OCI-LY7 (cell line): ENCODE measurements around the gene PIEZO2. TPM values are rescaled to one million over a fixed set of nuclear protein-coding genes. Genes with fewer than 3 reads are reported as not detected.

Experiments
- BruUV-seq: library from RNA; stranded (reverse); fragments of 400-500 nt; replicated peaks from 2 replicates; lab custom pipeline; 2021; lab: Mats Ljungman, UMichigan
- CTCF ChIA-PET: fragments of 300-600 bp; sonication (Branson Sonifier 250); formaldehyde crosslinking; loops from one replicate; lab custom pipeline; 2022; ENCODE audit warnings: antibody characterized with exemption; ENCODE audit not compliant: unreplicated experiment; lab: Charles Lee
- POLR2A ChIA-PET: fragments of 300-600 bp; sonication (Branson Sonifier 250); formaldehyde crosslinking; loops from one replicate; lab custom pipeline; 2022; ENCODE audit warnings: antibody characterized with exemption; lab: Charles Lee
- DNase-seq: peaks from one replicate; pipeline ENCODE4 v3.0.0-alpha.2; 2015; ENCODE audit warnings: low spot score
- H2AFZ ChIP-seq: fragments of 200-600 bp; sonication (generic), shearing (Covaris generic); 2 replicates; pipeline ENCODE4 v1.6.1; 2014; ENCODE audit warnings: mild to moderate bottlenecking, antibody characterized with exemption, low read length, moderate library complexity
- H3K27ac ChIP-seq: fragments of 200-600 bp; sonication (generic); 2 replicates; pipeline ENCODE4 v1.5.1; 2014; ENCODE audit warnings: mixed run types, low read depth, mild to moderate bottlenecking, moderate library complexity, low read length, inconsistent platforms; ENCODE audit not compliant: poor library complexity, severe bottlenecking
- H3K36me3 ChIP-seq: fragments of 200-600 bp; sonication (generic); 2 replicates; pipeline ENCODE4 v1.6.1; 2014; ENCODE audit warnings: mild to moderate bottlenecking, antibody characterized with exemption, low read length, moderate library complexity, mixed read lengths; ENCODE audit not compliant: insufficient read depth
- H3K4me1 ChIP-seq: fragments of 200-600 bp; sonication (generic); 2 replicates; pipeline ENCODE4 v1.5.1; 2014; ENCODE audit warnings: mild to moderate bottlenecking, low read length; ENCODE audit not compliant: insufficient read depth, poor library complexity, severe bottlenecking
- H3K4me2 ChIP-seq: fragments of 200-600 bp; sonication (generic); 2 replicates; pipeline ENCODE4 v1.6.1; 2014; ENCODE audit warnings: mild to moderate bottlenecking, low read length
- H3K4me3 ChIP-seq: fragments of 200-600 bp; sonication (generic); 2 replicates; pipeline ENCODE4 v1.5.1; 2014; ENCODE audit warnings: mild to moderate bottlenecking, low read depth, low read length; ENCODE audit not compliant: poor library complexity, severe bottlenecking
- H3K79me2 ChIP-seq: fragments of 200-600 bp; sonication (generic); 2 replicates; pipeline ENCODE4 v1.6.1; 2016; ENCODE audit warnings: low read depth, mild to moderate bottlenecking, low read length, moderate library complexity, mixed read lengths; ENCODE audit not compliant: insufficient read depth
- H3K9me2 ChIP-seq: fragments of 200-600 bp; sonication (generic); 2 replicates; pipeline ENCODE4 v1.6.1; 2016; ENCODE audit warnings: mild to moderate bottlenecking, low read length, mixed read lengths; ENCODE audit not compliant: insufficient read depth
- H3K9me3 ChIP-seq: fragments of 200-600 bp; sonication (generic); 2 replicates; pipeline ENCODE4 v1.6.1; 2014; ENCODE audit warnings: mild to moderate bottlenecking, mixed run types, low read length, mixed read lengths
- H4K20me1 ChIP-seq: fragments of 200-600 bp; sonication (generic); 2 replicates; pipeline ENCODE4 v1.6.1; 2014; ENCODE audit warnings: mild to moderate bottlenecking, antibody characterized with exemption, low read length, moderate library complexity, mixed read lengths; ENCODE audit not compliant: insufficient read depth
- EZH2phosphoT487 ChIP-seq: fragments of 200-600 bp; sonication (generic); IDR thresholded peaks from 2 replicates; pipeline ENCODE4 v1.6.1; 2018; ENCODE audit warnings: low read depth, borderline replicate concordance, mild to moderate bottlenecking, mixed run types, antibody characterized with exemption, low read length, moderate library complexity, mixed read lengths
- intact Hi-C: fragments of 100-400 bp; cut with micrococcal nuclease; formaldehyde crosslinking; loops from one replicate; pipeline ENCODE4 v1.10.0; 2022; ENCODE audit not compliant: unreplicated experiment
- total RNA-seq, 2 experiments: library from RNA; depleted of rRNA in 1 of 2; stranded (reverse); fragments of >200 nt in 1 of 2; shearing (Covaris generic) in 1 of 2; gene quantifications; 2 replicates each; pipeline ENCODE4 v1.2.3, GENCODE V29; 2014 to 2022
- TF ChIP-seq, protein P1 (sequence below): fragments of 200-600 bp; sonication (generic); conservative IDR thresholded peaks from 2 replicates; pipeline ENCODE4 v1.5.1; 2014; ENCODE audit warnings: mild to moderate bottlenecking, antibody characterized with exemption, low read length, moderate library complexity, mixed read lengths

The PIEZO2 gene
- total RNA-seq, 2 experiments from 2014 or later: 0.95 to 3.3 TPM

DNA sequence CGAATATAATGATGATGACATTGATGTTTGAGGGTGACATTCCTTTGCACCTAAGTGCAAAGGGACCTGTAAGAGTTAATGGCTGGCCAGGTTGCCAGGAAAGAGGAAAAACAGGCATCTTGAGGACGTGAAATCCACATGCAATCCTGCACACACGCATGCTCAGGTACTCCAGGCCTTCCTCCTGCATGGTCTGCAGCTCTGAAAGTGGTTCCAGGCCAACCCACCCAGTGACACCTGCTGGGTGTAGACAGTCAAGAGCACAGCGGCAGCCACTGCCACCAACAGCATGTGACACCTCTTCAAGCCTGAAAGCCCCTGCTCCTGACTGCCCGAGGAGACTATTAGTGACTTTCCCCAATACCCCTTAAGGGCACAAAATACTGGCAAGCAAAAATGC lies 101.6 kb downstream of the PIEZO2 start:
- H3K4me2 ChIP-seq: no peak overlapping the region
- CTCF ChIA-PET: no interaction called here
- intact Hi-C loops: no loop called here

DNA sequence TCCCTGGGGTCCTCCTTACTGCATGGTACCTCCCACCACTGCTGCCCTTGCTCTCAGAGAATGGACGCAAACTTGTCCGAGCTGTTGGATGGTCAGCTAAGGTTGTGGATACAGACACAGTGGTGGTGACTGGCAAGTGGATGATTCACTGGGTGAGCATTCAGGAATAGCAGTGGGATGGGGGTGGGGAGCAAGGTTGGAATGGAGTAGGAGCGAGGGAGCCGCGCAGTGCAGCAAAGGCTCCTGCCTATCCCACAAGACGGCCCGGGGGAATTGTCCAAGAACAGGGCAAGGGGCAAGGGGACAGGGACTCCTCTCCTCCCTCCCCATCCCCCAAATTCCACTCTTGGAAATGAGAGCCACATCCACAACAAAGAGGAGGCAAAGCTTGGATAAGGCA lies 102.2 kb downstream of the PIEZO2 start:
- Histone ChIP-seq H3K27ac (no peak overlapping the region), H3K4me2 (no peak overlapping the region), H3K4me1 (no peaks in the 10 kb centered on the region), H4K20me1 (no peaks in the 10 kb centered on the region), H3K36me3 (no peaks in the 10 kb centered on the region), H3K9me2 (no peaks in the 10 kb centered on the region), H2AFZ (no peak overlapping the region), H3K79me2 (no peaks in the 10 kb centered on the region), H3K4me3 (no peak overlapping the region), H3K9me3 (no peaks in the 10 kb centered on the region)
- POLR2A ChIA-PET: no interaction called here
- BruUV-seq: no TSS peak
- no peak for DNase-seq
- CTCF ChIA-PET: no interaction called here
- no peak for TF ChIP-seq EZH2phosphoT487
- TF ChIP-seq, protein P1, sequence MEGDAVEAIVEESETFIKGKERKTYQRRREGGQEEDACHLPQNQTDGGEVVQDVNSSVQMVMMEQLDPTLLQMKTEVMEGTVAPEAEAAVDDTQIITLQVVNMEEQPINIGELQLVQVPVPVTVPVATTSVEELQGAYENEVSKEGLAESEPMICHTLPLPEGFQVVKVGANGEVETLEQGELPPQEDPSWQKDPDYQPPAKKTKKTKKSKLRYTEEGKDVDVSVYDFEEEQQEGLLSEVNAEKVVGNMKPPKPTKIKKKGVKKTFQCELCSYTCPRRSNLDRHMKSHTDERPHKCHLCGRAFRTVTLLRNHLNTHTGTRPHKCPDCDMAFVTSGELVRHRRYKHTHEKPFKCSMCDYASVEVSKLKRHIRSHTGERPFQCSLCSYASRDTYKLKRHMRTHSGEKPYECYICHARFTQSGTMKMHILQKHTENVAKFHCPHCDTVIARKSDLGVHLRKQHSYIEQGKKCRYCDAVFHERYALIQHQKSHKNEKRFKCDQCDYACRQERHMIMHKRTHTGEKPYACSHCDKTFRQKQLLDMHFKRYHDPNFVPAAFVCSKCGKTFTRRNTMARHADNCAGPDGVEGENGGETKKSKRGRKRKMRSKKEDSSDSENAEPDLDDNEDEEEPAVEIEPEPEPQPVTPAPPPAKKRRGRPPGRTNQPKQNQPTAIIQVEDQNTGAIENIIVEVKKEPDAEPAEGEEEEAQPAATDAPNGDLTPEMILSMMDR: no peak
- intact Hi-C loops: no loop called here

More for the DNA sequence above, 101.6 kb downstream of the PIEZO2 start:
- no TSS peak for BruUV-seq
- H3K4me1 ChIP-seq: no peaks in the 10 kb centered on the region
- H4K20me1 ChIP-seq: no peaks in the 10 kb centered on the region
- TF ChIP-seq, protein P1: no peak
- no peak for TF ChIP-seq EZH2phosphoT487
- POLR2A ChIA-PET: no interaction called here
- H3K4me3 ChIP-seq: no peak overlapping the region
- H3K27ac ChIP-seq: no peak overlapping the region
- no peak for DNase-seq
- H3K9me2 ChIP-seq: no peaks in the 10 kb centered on the region
- H2AFZ ChIP-seq: no peak overlapping the region
- H3K9me3 ChIP-seq: no peaks in the 10 kb centered on the region
- no peaks in the 10 kb centered on the region for H3K79me2 ChIP-seq
- H3K36me3 ChIP-seq: no peaks in the 10 kb centered on the region

DNA sequence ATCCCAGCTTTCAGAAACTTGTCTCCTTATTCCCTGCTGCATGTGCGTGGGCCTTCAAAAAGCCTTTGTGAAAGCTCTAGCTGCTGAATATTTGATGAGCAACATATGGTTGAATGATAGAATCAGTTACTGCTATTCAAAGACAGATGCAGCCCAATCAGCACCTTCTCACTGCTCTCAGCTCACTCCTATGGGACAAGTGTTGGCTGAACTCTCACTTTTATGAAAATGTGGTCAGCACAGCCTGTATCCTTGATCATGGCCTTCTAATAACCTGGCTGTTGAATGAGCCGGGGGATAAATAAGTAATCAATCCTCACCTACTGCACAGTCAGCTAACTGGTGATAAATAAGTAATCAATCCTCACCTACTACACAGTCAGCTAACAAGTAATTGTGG lies 103.2 kb downstream of the PIEZO2 start:
- no peak overlapping the region for H3K4me3 ChIP-seq
- H3K4me1 ChIP-seq: no peaks in the 10 kb centered on the region
- no TSS peak for BruUV-seq
- ChIA-PET POLR2A (no interaction called here), CTCF (no interaction called here)
- H3K9me3 ChIP-seq: no peaks in the 10 kb centered on the region
- no peaks in the 10 kb centered on the region for H4K20me1 ChIP-seq
- intact Hi-C loops: no loop called here
- H3K9me2 ChIP-seq: no peaks in the 10 kb centered on the region
- no peaks in the 10 kb centered on the region for H3K36me3 ChIP-seq
- H3K79me2 ChIP-seq: no peaks in the 10 kb centered on the region
- H3K4me2 ChIP-seq: no peak overlapping the region
- H2AFZ ChIP-seq: no peak overlapping the region
- H3K27ac ChIP-seq: no peak overlapping the region
- DNase-seq: no peak
- TF ChIP-seq EZH2phosphoT487: no peak
- TF ChIP-seq, protein P1: no peak
